Osteoblast (primary cell): Measurements from ENCODE around the gene BLOC1S6. TPM values are rescaled to one million over a fixed set of nuclear protein-coding genes. Genes with fewer than 3 reads are reported as not detected.
A peak's percentile ranks its signal among the peaks of the same experiment; 100 is the strongest.

Source experiments
- DNase-seq: peaks from one replicate; pipeline ENCODE4 v3.0.0; 2011; ENCODE audit warnings: low spot score, mixed read lengths; ENCODE audit not compliant: insufficient read length; ENCODE audit errors: missing footprints
- H2AFZ ChIP-seq: 2 replicates; pipeline ENCODE4 v1.6.0; 2011; ENCODE audit warnings: mild to moderate bottlenecking, low read length
- H3K27ac ChIP-seq: 2 replicates; pipeline ENCODE4 v1.5.1; 2011; ENCODE audit warnings: mild to moderate bottlenecking, low read depth, low read length, moderate library complexity
- H3K27me3 ChIP-seq: 2 replicates; pipeline ENCODE4 v1.6.0; 2012; ENCODE audit warnings: mild to moderate bottlenecking, control low read depth, inconsistent platforms, low read length, moderate library complexity; ENCODE audit not compliant: insufficient read depth
- H3K36me3 ChIP-seq: 2 replicates; pipeline ENCODE4 v1.5.1; 2011; ENCODE audit warnings: mild to moderate bottlenecking, low read length, control low read depth, moderate library complexity; ENCODE audit not compliant: insufficient read depth
- H3K4me1 ChIP-seq: 2 replicates; pipeline ENCODE4 v1.5.1; 2011; ENCODE audit warnings: mild to moderate bottlenecking, low read length, control low read depth, moderate library complexity; ENCODE audit not compliant: insufficient read depth
- H3K4me2 ChIP-seq: 2 replicates; pipeline ENCODE4 v1.6.0; 2011; ENCODE audit warnings: mild to moderate bottlenecking, low read length; ENCODE audit not compliant: insufficient read depth
- H3K4me3 ChIP-seq: fragments of 200-600 bp; sonication (generic); 3 replicates; pipeline ENCODE4 v1.5.1; 2012; ENCODE audit warnings: mild to moderate bottlenecking, low read length, inconsistent platforms; ENCODE audit not compliant: insufficient read depth
- H3K79me2 ChIP-seq: 2 replicates; pipeline ENCODE4 v1.6.0; 2012; ENCODE audit warnings: mild to moderate bottlenecking, low read length, control low read depth, inconsistent platforms; ENCODE audit not compliant: insufficient read depth
- H3K9me3 ChIP-seq: 2 replicates; pipeline ENCODE4 v1.5.1; 2011; ENCODE audit warnings: low read depth, low read length, control low read depth
- H4K20me1 ChIP-seq: 2 replicates; pipeline ENCODE4 v1.6.0; 2012; ENCODE audit warnings: mild to moderate bottlenecking, low read length, control low read depth; ENCODE audit not compliant: insufficient read depth
- total RNA-seq: library from RNA; depleted of rRNA; stranded (reverse); fragments of >200 nt; gene quantifications from 2 replicates; pipeline ENCODE4 v1.2.3, GENCODE V29; 2012
- TF ChIP-seq, protein P1 (sequence below): IDR thresholded peaks from 2 replicates; pipeline ENCODE4 v1.5.1; 2011; ENCODE audit warnings: mild to moderate bottlenecking, low read depth, low read length, moderate library complexity; ENCODE audit errors: extremely low read depth

Gene BLOC1S6, protein sequence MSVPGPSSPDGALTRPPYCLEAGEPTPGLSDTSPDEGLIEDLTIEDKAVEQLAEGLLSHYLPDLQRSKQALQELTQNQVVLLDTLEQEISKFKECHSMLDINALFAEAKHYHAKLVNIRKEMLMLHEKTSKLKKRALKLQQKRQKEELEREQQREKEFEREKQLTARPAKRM
- total RNA-seq, result 103 and 104 TPM in 2 replicates

DNA sequence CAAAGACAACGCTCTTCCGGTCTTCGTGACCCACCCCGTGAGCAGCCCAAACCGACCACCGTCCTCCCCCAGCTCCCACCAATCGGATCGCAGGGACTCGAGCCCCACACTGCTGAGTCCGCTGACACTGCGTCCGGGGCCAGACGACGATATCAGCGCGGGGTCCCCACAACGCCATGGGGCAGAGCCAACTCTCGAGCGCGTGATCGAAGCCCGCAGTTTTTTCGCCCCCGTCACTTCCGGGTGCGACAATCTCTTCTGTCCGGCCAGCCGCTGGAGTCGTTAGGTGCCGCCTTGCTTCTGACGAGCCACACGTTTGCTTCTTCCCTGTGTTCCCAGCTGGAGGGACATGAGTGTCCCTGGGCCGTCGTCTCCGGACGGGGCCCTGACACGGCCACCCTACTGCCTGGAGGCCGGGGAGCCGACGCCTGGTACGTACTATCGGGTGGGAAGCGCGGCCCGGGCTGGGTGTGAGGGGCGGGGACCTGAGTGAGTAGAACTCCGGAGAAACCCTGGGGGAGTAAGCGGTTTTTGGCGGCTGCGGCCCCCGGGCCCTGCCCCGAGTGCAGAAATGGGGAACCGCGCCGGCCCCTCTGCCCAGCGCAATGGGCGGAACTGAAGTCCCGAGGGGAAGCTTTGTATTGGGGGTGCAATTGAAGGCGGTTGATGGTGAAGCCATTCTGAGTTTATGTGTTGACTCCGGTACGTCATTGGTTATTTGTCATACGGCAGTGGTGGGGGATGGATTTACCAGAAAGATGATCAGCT is at the start of gene BLOC1S6:
Gene BLOC1S6 (plus strand): TSS at position 285 of the 768 bp plus-strand sequence. CDS start 65 bp downstream, at position 350.
- Histone ChIP-seq H3K36me3 (peaks cover under 1% of the 10 kb centered on the region), H3K4me3 (peak within 1 kb of the TSS; percentile 97), H3K27ac (peak within 1 kb of the TSS; percentile 98), H2AFZ (peak within 1 kb of the TSS; percentile 91), H3K9me3 (no peaks in the 10 kb centered on the region), H3K27me3 (no peaks in the 10 kb centered on the region), H3K79me2 (peaks cover 46% of the 10 kb centered on the region), H3K4me2 (peak within 1 kb of the TSS; percentile 96), H4K20me1 (peaks cover 8% of the 10 kb centered on the region), H3K4me1 (peaks cover 28% of the 10 kb centered on the region)
- TF ChIP-seq, protein P1, sequence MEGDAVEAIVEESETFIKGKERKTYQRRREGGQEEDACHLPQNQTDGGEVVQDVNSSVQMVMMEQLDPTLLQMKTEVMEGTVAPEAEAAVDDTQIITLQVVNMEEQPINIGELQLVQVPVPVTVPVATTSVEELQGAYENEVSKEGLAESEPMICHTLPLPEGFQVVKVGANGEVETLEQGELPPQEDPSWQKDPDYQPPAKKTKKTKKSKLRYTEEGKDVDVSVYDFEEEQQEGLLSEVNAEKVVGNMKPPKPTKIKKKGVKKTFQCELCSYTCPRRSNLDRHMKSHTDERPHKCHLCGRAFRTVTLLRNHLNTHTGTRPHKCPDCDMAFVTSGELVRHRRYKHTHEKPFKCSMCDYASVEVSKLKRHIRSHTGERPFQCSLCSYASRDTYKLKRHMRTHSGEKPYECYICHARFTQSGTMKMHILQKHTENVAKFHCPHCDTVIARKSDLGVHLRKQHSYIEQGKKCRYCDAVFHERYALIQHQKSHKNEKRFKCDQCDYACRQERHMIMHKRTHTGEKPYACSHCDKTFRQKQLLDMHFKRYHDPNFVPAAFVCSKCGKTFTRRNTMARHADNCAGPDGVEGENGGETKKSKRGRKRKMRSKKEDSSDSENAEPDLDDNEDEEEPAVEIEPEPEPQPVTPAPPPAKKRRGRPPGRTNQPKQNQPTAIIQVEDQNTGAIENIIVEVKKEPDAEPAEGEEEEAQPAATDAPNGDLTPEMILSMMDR, result no peak
- DNase-seq, result peak; percentile 90

DNA sequence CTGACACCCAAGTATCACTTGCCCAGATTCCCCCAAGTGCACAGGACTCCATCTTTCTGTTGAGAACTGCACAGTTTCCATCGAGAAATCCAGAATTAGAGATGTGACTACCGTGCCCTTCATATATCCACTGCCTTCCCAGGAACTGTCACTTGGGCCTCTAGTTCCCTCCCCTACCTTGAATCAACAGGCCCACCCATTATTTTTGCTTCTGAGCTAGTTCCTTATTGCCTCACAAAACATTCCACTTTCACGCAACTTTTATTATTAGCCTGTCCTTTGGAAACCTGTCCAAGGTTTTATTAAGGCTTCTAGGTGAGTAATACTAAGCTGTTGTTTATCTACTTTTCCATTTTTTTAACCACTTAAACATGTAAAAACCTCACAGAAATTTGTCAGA is 47.5 kb upstream of the BLOC1S6 start:
- Histone ChIP-seq H2AFZ (no peak overlapping the region), H3K79me2 (no peaks in the 10 kb centered on the region), H3K27ac (no peak overlapping the region), H4K20me1 (no peaks in the 10 kb centered on the region), H3K4me3 (no peak overlapping the region), H3K9me3 (no peaks in the 10 kb centered on the region), H3K4me2 (no peak overlapping the region), H3K4me1 (no peaks in the 10 kb centered on the region), H3K36me3 (no peaks in the 10 kb centered on the region), H3K27me3 (no peaks in the 10 kb centered on the region)
- TF ChIP-seq, protein P1, result no peak
- peak; percentile 4 for DNase-seq

DNA sequence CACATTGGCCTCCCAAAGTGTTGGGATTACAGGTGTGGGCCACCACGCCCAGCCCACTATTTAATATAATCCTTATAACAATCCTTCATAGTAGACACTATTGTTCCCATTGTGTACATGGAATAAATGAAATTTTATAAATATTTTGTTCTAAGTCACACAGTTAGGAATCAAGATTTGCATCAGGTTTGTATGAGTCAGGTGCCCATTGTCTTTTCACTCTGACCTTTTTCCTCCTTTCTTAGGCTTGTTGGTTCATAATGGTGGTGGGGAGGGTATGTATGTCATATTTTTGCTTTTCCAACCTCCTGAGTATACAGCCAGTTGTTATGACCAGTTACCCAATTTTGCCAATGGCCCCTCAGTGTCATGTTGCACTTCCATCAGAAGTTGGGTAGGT is 46.6 kb upstream of the BLOC1S6 start:
- H3K4me2 ChIP-seq, result no peak overlapping the region
- H3K27me3 ChIP-seq, result no peaks in the 10 kb centered on the region
- no peak overlapping the region for H3K4me3 ChIP-seq
- DNase-seq, result no peak
- no peaks in the 10 kb centered on the region for H3K9me3 ChIP-seq
- H3K36me3 ChIP-seq, result no peaks in the 10 kb centered on the region
- H2AFZ ChIP-seq, result no peak overlapping the region
- H3K79me2 ChIP-seq, result no peaks in the 10 kb centered on the region
- H4K20me1 ChIP-seq, result no peaks in the 10 kb centered on the region
- TF ChIP-seq, protein P1, result no peak
- no peaks in the 10 kb centered on the region for H3K4me1 ChIP-seq
- H3K27ac ChIP-seq, result no peak overlapping the region

DNA sequence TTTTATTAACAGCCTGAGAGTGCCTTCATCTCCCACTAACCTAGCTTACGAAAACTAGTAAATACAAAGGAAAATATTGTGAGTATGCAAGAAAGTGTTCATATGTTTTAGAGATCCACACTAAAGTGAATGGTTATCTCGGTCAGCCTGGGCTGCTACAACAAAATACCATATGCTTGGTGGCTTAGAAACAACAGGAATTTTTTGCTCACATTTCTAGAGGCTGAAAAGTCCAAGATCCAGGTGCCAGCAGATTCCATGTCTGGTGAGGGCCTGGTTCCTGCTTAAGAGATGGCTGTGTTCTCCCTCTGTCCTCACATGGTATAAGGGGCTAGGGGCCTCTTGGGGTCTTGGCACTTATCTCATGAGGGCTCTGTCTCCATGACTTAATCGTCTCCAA is 44.1 kb upstream of the BLOC1S6 start:
- H3K9me3 ChIP-seq, result no peaks in the 10 kb centered on the region
- no peak overlapping the region for H2AFZ ChIP-seq
- no peak overlapping the region for H3K4me2 ChIP-seq
- peak; percentile 37 for DNase-seq
- H3K4me3 ChIP-seq, result no peak overlapping the region
- no peaks in the 10 kb centered on the region for H3K4me1 ChIP-seq
- H4K20me1 ChIP-seq, result no peaks in the 10 kb centered on the region
- H3K27ac ChIP-seq, result no peak overlapping the region
- H3K27me3 ChIP-seq, result no peaks in the 10 kb centered on the region
- TF ChIP-seq, protein P1, result no peak
- no peaks in the 10 kb centered on the region for H3K79me2 ChIP-seq
- H3K36me3 ChIP-seq, result no peaks in the 10 kb centered on the region
